Measurements from ENCODE around the gene COL21A1.
"Not testable (repeated sequence)": the region's sequence is repeated elsewhere in the genome, so short reads cannot be mapped to it uniquely, and the experiment has no call there.

Gene COL21A1

DNA sequence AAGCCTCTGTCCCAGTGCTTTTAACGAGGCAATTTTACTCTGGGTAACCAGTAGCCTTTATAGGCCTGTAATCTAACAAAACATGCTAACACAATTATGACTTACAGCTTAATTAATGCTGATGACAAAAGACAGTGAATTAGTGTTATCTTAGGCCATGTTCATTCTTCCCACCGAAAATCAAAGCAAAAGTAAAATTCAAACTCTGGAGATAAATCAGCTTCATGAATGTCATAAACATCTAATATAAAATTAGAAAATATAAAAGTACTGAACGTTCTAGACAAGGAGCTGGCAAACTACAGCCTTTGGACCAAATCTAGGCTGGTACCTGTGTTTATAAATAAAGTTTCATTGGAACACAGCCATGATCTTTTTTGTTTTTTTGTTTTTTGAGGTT, 18.6 kb upstream of the COL21A1 start:
- no peak for TF ChIP-seq ZNF132 (tag by site-specific recombination; IDR thresholded peaks at IDR 0.05; ENCODE audit: borderline replicate concordance)
- TF ChIP-seq ZNF529 (tag by site-specific recombination; IDR thresholded peaks at IDR 0.05; ENCODE audit: insufficient replicate concordance): no peak
- no peak for TF ChIP-seq SP2 (tag by site-specific recombination; IDR thresholded peaks at IDR 0.05)
- no peak for TF ChIP-seq ZNF768 (tag by site-specific recombination; IDR thresholded peaks at IDR 0.05)
- TF ChIP-seq ZNF10 (tag by site-specific recombination; IDR thresholded peaks at IDR 0.05): no peak
- no peak for TF ChIP-seq KLF9 (tag by site-specific recombination; IDR thresholded peaks at IDR 0.05; ENCODE audit: low read depth)
- ChIA-PET CTCF (interaction anchor here (0.6 to 1.3 kb wide), 3 partner anchors 13 to 1597 kb away, joined by 3 to 4 read pairs (median 4); no protein-coding TSS in a partner anchor), POLR2A (no interaction called here)
- H3K36me3 ChIP-seq (ENCODE audit: control insufficient read depth in 2 of 2, insufficient read depth in 1 of 2, low read length in 2 of 2): no peaks in the 10 kb centered on the region
- no peaks in the 10 kb centered on the region for H3K4me1 ChIP-seq (ENCODE audit: control insufficient read depth, insufficient read depth, low read length)
- no peak overlapping the region for H3K4me3 ChIP-seq (ENCODE audit: low read depth, low read length)
- H3K9me3 ChIP-seq (ENCODE audit: control insufficient read depth, insufficient read depth, low read depth, low read length): no peaks in the 10 kb centered on the region
- H3K27ac ChIP-seq (ENCODE audit: extremely low read depth, low read depth, low read length): no peak overlapping the region

DNA sequence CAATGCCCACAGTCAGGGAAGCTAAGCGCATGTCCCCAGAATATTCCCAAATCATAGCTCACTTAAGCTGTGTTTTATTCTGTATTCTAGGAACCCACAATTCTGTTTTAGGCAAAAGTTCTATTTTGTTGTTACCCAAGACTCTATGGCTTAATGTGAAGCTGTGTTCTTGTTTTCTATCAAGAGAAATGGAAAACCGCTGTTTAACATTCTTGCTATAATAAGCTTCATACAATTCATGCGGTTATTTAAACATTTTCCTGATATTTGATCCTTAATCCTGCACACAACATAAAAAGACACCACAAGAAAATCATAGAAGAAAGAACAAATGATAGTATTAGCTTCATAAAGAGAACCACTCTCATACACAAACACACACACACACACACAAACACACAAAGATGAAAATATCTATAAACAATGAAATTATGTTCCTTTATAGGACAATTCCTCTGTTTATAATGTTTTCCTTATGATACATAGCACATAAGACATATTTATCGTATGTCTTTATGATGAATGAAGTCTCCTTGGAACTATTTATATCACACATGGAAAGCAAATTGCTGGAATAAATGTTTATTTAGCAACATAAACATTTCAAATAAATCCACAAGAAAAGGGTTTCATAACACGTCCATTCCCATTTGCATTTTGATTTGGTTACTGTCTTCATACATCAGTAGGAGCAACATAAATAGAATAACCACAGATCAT, 16.4 kb upstream of the COL21A1 start:
- no peaks in the 10 kb centered on the region for H3K36me3 ChIP-seq (ENCODE audit: control insufficient read depth in 2 of 2, insufficient read depth in 1 of 2, low read length in 2 of 2)
- CTCF ChIA-PET: interaction anchor here (0.5 to 1.2 kb wide), 5 partner anchors 51 to 987 kb away, joined by 3 read pairs; no protein-coding TSS in a partner anchor
- no peak overlapping the region for H3K27ac ChIP-seq (ENCODE audit: extremely low read depth, low read depth, low read length)
- H3K4me3 ChIP-seq (ENCODE audit: low read depth, low read length): no peak overlapping the region
- no peak for TF ChIP-seq ZNF629 (tag by site-specific recombination; IDR thresholded peaks at IDR 0.05)
- TF ChIP-seq, protein P1, sequence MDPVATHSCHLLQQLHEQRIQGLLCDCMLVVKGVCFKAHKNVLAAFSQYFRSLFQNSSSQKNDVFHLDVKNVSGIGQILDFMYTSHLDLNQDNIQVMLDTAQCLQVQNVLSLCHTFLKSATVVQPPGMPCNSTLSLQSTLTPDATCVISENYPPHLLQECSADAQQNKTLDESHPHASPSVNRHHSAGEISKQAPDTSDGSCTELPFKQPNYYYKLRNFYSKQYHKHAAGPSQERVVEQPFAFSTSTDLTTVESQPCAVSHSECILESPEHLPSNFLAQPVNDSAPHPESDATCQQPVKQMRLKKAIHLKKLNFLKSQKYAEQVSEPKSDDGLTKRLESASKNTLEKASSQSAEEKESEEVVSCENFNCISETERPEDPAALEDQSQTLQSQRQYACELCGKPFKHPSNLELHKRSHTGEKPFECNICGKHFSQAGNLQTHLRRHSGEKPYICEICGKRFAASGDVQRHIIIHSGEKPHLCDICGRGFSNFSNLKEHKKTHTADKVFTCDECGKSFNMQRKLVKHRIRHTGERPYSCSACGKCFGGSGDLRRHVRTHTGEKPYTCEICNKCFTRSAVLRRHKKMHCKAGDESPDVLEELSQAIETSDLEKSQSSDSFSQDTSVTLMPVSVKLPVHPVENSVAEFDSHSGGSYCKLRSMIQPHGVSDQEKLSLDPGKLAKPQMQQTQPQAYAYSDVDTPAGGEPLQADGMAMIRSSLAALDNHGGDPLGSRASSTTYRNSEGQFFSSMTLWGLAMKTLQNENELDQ (tag by site-specific recombination; IDR thresholded peaks at IDR 0.05; ENCODE audit: low read depth): no peak
- POLR2A ChIA-PET: no interaction called here
- H3K9me3 ChIP-seq (ENCODE audit: control insufficient read depth, insufficient read depth, low read depth, low read length): no peaks in the 10 kb centered on the region
- H3K4me1 ChIP-seq (ENCODE audit: control insufficient read depth, insufficient read depth, low read length): peaks cover 11% of the 10 kb centered on the region

DNA sequence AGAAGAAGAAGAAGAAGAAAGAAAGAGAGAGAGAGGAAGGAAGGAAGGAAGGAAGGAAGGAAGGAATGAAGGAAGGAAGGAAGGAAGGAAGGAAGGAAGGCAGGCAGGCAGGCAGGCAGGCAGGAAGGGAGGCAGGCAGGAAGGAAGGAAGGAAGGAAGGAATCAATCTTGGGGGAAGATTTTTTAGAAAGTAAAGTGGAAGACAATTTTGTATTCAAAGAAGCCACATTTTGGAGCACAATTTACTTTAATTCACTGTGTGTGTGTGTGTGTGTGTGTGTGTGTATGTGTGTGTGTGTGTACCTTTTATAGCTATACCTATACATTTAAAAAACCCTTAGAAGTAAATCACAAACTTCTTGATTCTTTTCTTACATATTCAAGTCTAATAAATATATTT, 13.2 kb upstream of the COL21A1 start:
- CTCF ChIA-PET: interaction anchor here (0.6 to 0.9 kb wide), 3 partner anchors 10 to 366 kb away, joined by 4 to 5 read pairs (median 4); no protein-coding TSS in a partner anchor
- H3K9me3 ChIP-seq (ENCODE audit: control insufficient read depth, insufficient read depth, low read depth, low read length); POLR2A ChIA-PET; H3K27ac ChIP-seq (ENCODE audit: extremely low read depth, low read depth, low read length); H3K36me3 ChIP-seq (ENCODE audit: control insufficient read depth in 2 of 2, insufficient read depth in 1 of 2, low read length in 2 of 2); H3K4me3 ChIP-seq (ENCODE audit: low read depth, low read length): not testable (repeated sequence)
- H3K4me1 ChIP-seq (ENCODE audit: control insufficient read depth, insufficient read depth, low read length): peaks cover 11% of the 10 kb centered on the region

DNA sequence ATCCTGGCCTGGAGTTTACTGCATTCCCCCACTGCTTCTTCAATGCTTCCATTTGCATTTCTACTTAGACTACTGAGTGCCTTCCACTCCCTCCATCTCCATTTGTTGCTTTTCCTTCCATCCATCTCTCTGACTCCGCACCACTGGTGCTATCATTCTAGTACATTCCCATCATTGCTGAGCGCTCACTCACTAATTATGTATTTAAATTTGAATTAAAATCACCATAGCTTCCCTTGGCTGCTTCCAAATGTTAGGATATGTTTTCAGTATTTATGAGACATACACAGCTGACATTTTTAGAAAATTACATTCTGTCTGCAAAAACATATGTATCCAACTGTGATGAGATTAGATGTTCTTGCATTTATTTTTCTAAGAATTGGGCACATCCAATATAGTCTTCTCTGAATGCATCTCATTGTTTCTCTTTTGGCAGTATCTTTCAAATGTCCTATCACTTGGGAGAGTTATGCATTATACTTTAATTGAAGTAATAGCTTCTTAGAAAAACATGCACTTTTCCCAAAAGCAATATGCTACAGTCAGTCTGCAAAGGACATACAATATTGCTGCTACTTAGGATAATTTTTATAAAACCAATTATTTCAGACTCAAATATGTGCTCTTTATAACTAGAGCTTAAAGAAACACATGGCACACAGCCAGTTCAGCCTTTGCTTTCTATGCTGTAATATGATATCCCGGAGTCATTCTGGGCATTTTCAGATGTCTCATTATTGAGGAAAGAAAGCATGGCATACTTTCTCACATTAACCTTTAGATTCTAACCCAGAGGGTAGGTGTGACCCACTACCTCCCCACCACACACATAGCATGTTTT, 12.1 kb upstream of the COL21A1 start:
- Histone ChIP-seq H3K4me1 (ENCODE audit: control insufficient read depth, insufficient read depth, low read length) (peaks cover 11% of the 10 kb centered on the region), H3K36me3 (ENCODE audit: control insufficient read depth in 2 of 2, insufficient read depth in 1 of 2, low read length in 2 of 2) (no peaks in the 10 kb centered on the region), H3K27ac (ENCODE audit: extremely low read depth, low read depth, low read length) (no peak overlapping the region), H3K4me3 (ENCODE audit: low read depth, low read length) (no peak overlapping the region), H3K9me3 (ENCODE audit: control insufficient read depth, insufficient read depth, low read depth, low read length) (no peaks in the 10 kb centered on the region)
- ChIA-PET POLR2A (interaction anchor here (1.1 kb wide), 1 partner anchor 12 kb away, joined by 3 read pairs; the partner anchor contains the start of gene COL21A1), CTCF (interaction anchor here (0.6 to 1.2 kb wide), 6 partner anchors 12 to 365 kb away, joined by 3 to 5 read pairs (median 4); partner anchors contain the start of gene COL21A1)
- TF ChIP-seq, protein P2, sequence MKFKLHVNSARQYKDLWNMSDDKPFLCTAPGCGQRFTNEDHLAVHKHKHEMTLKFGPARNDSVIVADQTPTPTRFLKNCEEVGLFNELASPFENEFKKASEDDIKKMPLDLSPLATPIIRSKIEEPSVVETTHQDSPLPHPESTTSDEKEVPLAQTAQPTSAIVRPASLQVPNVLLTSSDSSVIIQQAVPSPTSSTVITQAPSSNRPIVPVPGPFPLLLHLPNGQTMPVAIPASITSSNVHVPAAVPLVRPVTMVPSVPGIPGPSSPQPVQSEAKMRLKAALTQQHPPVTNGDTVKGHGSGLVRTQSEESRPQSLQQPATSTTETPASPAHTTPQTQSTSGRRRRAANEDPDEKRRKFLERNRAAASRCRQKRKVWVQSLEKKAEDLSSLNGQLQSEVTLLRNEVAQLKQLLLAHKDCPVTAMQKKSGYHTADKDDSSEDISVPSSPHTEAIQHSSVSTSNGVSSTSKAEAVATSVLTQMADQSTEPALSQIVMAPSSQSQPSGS (tag by site-specific recombination; IDR thresholded peaks at IDR 0.05; ENCODE audit: low read depth): no peak
- no peak for TF ChIP-seq ZNF701 (tag by site-specific recombination; IDR thresholded peaks at IDR 0.05)
- TF ChIP-seq ZNF624 (tag by site-specific recombination; IDR thresholded peaks at IDR 0.05): no peak
- TF ChIP-seq, protein P3, sequence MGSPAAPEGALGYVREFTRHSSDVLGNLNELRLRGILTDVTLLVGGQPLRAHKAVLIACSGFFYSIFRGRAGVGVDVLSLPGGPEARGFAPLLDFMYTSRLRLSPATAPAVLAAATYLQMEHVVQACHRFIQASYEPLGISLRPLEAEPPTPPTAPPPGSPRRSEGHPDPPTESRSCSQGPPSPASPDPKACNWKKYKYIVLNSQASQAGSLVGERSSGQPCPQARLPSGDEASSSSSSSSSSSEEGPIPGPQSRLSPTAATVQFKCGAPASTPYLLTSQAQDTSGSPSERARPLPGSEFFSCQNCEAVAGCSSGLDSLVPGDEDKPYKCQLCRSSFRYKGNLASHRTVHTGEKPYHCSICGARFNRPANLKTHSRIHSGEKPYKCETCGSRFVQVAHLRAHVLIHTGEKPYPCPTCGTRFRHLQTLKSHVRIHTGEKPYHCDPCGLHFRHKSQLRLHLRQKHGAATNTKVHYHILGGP (tag by site-specific recombination; IDR thresholded peaks at IDR 0.05): peak; percentile 75
- TF ChIP-seq, protein P4, sequence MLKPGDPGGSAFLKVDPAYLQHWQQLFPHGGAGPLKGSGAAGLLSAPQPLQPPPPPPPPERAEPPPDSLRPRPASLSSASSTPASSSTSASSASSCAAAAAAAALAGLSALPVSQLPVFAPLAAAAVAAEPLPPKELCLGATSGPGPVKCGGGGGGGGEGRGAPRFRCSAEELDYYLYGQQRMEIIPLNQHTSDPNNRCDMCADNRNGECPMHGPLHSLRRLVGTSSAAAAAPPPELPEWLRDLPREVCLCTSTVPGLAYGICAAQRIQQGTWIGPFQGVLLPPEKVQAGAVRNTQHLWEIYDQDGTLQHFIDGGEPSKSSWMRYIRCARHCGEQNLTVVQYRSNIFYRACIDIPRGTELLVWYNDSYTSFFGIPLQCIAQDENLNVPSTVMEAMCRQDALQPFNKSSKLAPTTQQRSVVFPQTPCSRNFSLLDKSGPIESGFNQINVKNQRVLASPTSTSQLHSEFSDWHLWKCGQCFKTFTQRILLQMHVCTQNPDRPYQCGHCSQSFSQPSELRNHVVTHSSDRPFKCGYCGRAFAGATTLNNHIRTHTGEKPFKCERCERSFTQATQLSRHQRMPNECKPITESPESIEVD (tag by site-specific recombination; IDR thresholded peaks at IDR 0.05): peak; percentile 62
- TF ChIP-seq, protein P5, sequence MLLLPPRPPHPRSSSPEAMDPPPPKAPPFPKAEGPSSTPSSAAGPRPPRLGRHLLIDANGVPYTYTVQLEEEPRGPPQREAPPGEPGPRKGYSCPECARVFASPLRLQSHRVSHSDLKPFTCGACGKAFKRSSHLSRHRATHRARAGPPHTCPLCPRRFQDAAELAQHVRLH (tag by site-specific recombination; IDR thresholded peaks at IDR 0.05): 0 out of 2 replicates have a peak, but pooled peaks have one; percentile 23
- no peak for TF ChIP-seq ZNF2 (tag by site-specific recombination; IDR thresholded peaks at IDR 0.05)
- TF ChIP-seq ZNF660 (tag by site-specific recombination; IDR thresholded peaks at IDR 0.05): peak; percentile 40; the same call in 1 of the 2 replicates

Data from HEK293 (cell line).